G401.6 (cell line): ENCODE data around the gene WDR48.

ENCODE experiments used
- FAIRE-seq: peaks from 2 replicates; lab custom pipeline; 2012; peaks lifted over from hg19 to GRCh38; lab: Jason Lieb, UNC

The WDR48 gene

GRCh38 chr3:39102504-39103323, 50.9 kb downstream of the WDR48 start:
- no peak for FAIRE-seq

DNA sequence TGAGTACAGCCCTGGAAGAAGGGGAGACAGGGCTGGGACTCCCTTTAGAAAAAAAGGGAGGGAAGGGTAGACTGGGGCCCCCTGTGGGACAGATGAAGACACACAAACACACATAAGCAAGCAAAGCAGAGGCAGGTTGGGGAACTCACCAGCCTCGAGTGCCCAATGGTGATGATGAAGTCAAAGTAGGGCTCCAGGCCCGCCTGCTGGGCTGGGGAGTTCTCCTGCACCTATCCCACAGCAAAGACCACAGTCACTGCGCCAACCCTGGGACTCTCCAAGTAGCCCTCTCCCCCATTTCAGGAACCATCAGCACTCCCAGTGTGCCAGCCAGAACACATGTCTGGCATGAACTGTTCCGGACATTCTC, 51.5 kb downstream of the WDR48 start:
- no peak for FAIRE-seq

DNA sequence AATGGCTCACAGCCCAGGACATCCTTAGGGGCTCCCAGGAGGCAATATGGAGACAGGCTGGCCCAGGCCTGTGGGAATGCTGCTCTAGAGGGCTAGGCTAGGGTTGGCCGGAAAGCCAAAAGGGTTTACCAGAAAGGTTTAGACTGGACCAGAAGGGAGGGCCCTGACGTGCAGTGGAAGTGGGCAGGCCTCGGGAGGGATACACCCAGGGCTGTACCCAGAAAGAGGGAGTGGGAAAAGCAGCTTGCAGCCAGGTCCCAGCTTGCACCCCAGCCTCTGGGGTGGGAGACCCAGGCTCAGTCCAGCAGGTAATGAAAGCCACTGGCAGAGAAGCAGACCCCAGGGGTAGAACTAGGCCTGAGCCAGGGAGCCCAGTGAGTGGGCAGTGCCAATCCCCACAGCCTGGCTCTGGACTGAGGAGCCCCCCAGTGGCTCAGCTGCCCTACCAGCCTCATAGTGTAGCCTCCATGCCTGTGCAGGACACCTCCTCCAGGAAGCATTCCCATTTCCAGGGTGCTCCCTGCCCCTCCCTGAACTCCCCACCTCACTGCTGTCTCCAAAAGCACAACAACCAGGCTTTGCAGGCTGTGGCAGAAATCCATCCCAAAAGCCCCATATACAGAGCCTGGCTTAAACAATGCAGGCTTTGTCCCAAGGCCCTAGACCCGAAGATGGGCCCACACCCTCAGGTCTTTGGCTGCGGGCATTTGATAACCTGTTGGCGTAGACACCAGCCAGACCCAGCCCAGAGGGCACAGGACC, 52.2 kb downstream of the WDR48 start:
- FAIRE-seq: no peak

- no peak for FAIRE-seq
Measured at GRCh38 chr3:39104961-39105686, 53.3 kb downstream of the WDR48 start.

DNA sequence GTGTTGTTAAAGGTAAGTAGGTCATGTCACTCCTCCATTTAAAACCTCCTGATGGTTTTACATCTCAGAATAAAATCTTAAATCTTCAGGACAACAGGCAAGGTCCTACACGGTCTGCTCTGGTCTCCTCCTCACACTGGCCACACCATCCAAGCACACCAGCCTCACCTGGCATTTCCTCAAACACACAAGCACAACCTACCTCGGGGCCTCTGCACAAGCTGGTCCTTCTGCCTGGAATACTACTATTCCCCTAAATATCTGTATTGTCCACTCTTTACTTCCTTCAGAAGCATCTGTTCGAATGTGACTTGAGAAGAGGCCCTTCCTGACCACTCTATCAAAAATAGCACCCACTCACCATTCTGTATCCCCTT, 53.9 kb downstream of the WDR48 start:
- FAIRE-seq: no peak

DNA sequence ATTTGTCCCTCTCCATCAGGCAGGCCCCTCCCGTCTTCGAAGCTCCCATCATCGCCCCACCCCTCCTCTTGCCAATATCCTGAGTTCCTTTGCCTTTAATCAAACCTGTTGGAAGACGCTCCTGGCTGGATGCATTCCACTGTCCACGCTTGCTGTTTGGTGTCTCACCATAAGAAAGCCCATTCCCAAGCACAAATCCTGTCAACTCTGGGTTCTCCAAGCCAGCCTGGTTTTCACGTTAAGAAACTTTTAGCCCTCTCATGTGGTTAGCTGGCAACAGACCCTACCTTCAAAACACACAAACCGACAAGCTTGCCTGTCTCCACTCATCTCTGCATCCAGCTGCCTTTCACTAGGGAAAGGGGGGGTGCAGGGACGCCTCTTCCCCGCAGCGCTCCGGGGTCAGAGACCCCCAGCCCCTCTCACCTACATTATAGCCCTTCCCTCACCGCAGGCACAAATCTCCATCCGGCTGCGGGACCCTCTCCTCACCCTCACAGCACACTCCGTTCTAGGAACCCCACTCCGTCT, 54.5 kb downstream of the WDR48 start:
- no peak for FAIRE-seq

- FAIRE-seq: no peak
Measured at GRCh38 chr3:39106851-39107387, 55.1 kb downstream of the WDR48 start.

- FAIRE-seq: no peak
Measured at GRCh38 chr3:39107388-39108199, 55.8 kb downstream of the WDR48 start, which contains the start of the genes GORASP1 and TTC21A. Gene GORASP1, minus strand, starts transcription at chr3:39107627. Its CDS starts 86 bp downstream, at chr3:39107541. Gene TTC21A, plus strand, starts transcription at chr3:39107680. Its CDS starts 158 bp downstream, at chr3:39107838.

GRCh38 chr3:39108200-39108710, 56.4 kb downstream of the WDR48 start:
- FAIRE-seq: no peak

DNA sequence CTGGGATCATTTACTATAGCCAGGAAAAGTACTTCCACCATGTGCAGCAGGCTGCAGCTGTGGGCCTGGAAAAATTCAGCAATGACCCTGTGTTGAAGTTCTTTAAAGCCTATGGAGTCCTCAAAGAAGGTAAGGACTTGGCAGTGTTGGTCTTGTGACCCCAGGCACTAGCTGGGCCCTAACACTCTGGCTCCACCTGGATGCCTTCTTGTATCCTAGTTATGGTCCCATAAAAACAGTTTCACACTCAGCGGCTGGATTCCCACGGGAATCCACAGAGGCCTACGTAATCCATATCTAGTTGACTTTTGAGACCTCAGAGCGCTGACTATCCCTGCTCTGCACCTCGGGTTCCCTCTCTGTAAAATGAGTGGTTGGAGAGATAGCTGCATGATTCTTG, 57.3 kb downstream of the WDR48 start:
- FAIRE-seq: no peak

DNA sequence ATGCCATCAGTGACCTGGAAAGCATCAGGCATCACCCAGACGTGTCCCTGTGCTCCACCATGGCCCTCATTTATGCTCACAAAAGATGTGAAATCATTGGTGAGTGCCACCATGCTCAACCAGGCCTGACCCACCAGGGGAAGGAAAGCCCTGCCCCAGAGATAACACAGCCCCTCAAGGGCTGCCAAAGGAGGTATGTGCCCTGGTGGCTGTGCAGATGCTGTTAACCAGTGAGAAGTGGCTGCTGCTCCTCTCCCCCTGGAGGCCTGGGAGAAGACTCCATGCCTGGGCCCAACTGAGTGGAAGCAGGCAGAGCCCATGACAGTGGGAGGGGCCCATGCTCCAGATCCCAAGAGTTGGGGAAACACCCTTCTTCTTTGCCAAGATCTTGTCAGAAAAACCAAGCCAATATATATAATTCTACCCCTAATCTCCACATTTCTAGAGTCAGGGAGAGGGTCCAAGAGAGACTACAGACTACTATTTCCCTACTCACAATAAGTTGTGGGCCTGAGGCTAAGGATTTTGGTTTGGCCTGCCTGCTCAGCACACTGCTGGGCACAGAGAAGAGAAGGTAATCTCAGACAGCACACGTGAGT, 58.3 kb downstream of the WDR48 start:
- FAIRE-seq: no peak

DNA sequence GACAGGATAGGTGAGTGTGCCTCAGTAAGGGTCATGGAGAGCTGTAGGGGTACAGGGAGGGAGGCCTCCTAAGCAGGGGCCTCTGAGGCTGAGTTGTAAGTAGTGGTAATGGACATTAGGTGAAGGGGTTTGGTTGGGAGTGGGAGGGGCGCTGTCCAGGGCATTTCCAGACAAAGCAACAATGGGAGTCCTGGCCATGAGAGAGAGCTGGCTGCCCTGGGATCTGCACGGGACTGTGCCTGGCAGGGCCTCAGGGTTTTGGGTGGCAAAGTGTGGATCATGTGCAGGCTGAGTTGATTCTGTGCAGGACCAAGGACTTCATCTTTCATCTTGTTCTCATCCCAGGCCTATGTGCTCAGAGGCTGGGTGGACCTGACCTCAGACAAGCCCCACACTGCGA, 60.3 kb downstream of the WDR48 start:
- FAIRE-seq: no peak

DNA sequence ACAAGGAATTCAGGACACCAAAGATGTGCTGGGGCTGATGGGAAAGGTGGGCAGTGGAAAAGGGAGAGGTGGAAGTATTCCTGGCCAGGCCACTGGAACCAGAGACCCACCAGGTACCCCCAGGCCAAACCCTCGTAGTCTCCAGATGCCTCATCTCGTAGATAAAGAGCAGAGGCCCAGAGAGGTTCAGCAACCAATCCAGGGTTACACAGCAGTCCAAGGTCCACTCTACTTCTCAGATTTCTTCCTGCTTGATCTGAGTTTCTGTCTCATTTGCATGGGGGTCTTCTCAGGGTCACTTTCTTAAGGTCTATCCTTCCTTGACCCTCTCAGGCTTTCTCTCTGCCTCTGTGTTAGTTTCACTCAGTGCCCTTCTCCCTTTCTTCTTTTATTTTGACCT, 60.7 kb downstream of the WDR48 start:
- FAIRE-seq: no peak

DNA sequence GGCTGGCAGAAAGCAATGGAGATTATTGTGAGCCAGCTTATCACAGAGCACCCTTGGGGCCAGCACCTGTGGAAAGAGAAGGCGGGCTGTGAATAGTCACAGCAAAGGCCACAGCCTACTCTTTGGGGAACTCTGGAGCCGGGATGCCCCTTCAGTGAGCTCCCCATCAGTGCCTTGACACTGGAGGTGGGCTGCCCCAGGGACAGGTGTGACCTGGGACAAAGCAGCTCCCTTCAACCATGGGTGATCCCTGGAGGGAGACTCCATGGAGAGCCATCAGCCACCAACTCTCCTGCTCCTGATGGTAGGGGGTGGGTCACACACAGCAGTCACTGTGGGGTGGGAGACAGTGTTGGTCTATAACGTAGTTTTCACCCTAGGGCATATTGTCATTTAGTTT, 61.5 kb downstream of the WDR48 start:
- FAIRE-seq: no peak

DNA sequence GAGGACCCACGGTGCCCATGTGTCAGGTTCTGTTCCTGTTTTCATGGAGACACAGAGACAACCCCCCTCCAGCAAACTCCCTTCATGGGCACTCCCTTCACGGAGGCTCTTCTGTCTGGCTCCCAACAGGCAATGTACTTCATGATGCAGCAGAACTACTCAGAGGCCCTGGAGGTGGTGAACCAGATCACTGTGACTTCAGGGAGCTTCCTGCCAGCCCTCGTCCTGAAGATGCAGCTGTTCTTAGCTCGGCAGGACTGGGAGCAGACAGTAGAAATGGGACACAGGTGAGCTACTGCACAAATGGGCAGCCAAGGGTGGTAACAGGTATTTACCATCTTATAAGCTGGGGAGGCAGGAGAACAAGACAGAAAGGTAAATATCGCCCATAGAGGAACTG, 62.6 kb downstream of the WDR48 start:
- no peak for FAIRE-seq

- FAIRE-seq: no peak
Measured at GRCh38 chr3:39115870-39116269, 64.1 kb downstream of the WDR48 start.

- FAIRE-seq: no peak
Measured at GRCh38 chr3:39118079-39118478, 66.3 kb downstream of the WDR48 start.

GRCh38 chr3:39118931-39119660, 67.3 kb downstream of the WDR48 start:
- FAIRE-seq: no peak

DNA sequence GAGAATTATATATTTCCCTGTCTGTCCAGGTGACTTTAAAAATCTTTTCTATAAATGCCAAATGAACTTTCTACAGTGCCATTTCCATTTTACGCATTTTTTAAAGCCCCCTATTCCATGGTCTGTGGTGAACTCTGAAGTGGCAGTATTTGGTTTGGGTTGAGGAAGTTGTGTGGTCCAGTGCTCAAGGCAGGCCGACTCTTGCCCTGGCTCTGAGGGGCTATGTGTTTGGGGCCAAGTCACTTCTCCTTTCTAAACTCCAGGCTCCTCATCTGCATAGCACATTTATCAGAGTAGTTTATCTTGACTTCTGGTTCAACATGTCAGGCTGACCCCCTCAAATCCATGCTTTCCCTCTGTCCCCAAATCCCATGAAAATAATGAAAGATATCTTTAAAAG, 69.8 kb downstream of the WDR48 start:
- no peak for FAIRE-seq

DNA sequence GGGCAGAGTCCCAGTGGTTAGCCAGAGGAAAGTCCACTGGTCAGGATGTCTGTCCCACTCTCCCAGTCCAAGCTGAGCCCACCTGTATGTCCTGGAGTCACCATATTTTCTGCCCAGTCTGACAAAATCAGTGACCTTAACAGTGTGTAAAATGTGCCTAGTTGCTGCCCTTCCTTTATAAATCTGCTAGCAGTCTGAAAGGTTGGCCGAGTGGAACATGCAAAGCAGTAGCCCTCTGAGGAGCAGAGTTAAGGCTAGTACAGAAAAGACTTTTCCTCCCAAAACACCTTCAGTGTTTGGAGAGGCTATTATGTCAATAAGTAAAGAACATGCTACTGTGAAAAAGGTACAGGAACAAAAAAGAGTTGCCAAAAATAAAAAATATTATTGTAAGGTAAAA, 71.0 kb downstream of the WDR48 start:
- FAIRE-seq: no peak
